ENCODE results near the gene WLS.

The WLS gene

GRCh38 chr1:68141071-68142021 is 91.0 kb downstream of the WLS start:
- Histone ChIP-seq H3F3A (ENCODE audit: insufficient read depth) (no peaks in the 10 kb centered on the region), H3K9ac (ENCODE audit: low read length) (no peak overlapping the region), H3K27ac (ENCODE audit: low read depth, low read length) (no peak overlapping the region), H3K27me3 (ENCODE audit: low read length) (no peaks in the 10 kb centered on the region), H4K20me1 (ENCODE audit: low read depth, low read length) (no peaks in the 10 kb centered on the region), H3K9me3 (ENCODE audit: insufficient read depth, low read length) (no peaks in the 10 kb centered on the region), H3K4me2 (ENCODE audit: low read depth, low read length, poor library complexity, severe bottlenecking) (no peak overlapping the region), H3K79me2 (ENCODE audit: insufficient read depth, low read length) (no peaks in the 10 kb centered on the region), H3K4me3 (ENCODE audit: insufficient read depth, low read length, poor library complexity, severe bottlenecking) (no peak overlapping the region), H3K36me3 (ENCODE audit: low read length) (no peaks in the 10 kb centered on the region), H3K9me2 (replicated peaks; ENCODE audit: insufficient read depth, low read length) (no peaks in the 10 kb centered on the region), H2AFZ (ENCODE audit: low read depth, low read length, severe bottlenecking) (no peak overlapping the region)
- TF ChIP-seq EZH2phosphoT487 (conservative IDR thresholded peaks at IDR 0.05; ENCODE audit: low read length), result no peak
- TF ChIP-seq, protein P1, sequence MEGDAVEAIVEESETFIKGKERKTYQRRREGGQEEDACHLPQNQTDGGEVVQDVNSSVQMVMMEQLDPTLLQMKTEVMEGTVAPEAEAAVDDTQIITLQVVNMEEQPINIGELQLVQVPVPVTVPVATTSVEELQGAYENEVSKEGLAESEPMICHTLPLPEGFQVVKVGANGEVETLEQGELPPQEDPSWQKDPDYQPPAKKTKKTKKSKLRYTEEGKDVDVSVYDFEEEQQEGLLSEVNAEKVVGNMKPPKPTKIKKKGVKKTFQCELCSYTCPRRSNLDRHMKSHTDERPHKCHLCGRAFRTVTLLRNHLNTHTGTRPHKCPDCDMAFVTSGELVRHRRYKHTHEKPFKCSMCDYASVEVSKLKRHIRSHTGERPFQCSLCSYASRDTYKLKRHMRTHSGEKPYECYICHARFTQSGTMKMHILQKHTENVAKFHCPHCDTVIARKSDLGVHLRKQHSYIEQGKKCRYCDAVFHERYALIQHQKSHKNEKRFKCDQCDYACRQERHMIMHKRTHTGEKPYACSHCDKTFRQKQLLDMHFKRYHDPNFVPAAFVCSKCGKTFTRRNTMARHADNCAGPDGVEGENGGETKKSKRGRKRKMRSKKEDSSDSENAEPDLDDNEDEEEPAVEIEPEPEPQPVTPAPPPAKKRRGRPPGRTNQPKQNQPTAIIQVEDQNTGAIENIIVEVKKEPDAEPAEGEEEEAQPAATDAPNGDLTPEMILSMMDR (IDR thresholded peaks at IDR 0.05; ENCODE audit: insufficient read depth, low read length, poor library complexity, severe bottlenecking), result no peak

GRCh38 chr1:68140536-68140935 is 91.8 kb downstream of the WLS start:
- no peaks in the 10 kb centered on the region for H3K27me3 ChIP-seq (ENCODE audit: low read length)
- H3K27ac ChIP-seq (ENCODE audit: low read depth, low read length), result no peak overlapping the region
- no peaks in the 10 kb centered on the region for H3K9me2 ChIP-seq (replicated peaks; ENCODE audit: insufficient read depth, low read length)
- TF ChIP-seq, protein P1 (IDR thresholded peaks at IDR 0.05; ENCODE audit: insufficient read depth, low read length, poor library complexity, severe bottlenecking), result no peak
- TF ChIP-seq EZH2phosphoT487 (conservative IDR thresholded peaks at IDR 0.05; ENCODE audit: low read length), result no peak
- H3K9me3 ChIP-seq (ENCODE audit: insufficient read depth, low read length), result no peaks in the 10 kb centered on the region
- H3K4me3 ChIP-seq (ENCODE audit: insufficient read depth, low read length, poor library complexity, severe bottlenecking), result no peak overlapping the region
- no peak overlapping the region for H2AFZ ChIP-seq (ENCODE audit: low read depth, low read length, severe bottlenecking)
- H4K20me1 ChIP-seq (ENCODE audit: low read depth, low read length), result no peaks in the 10 kb centered on the region
- no peaks in the 10 kb centered on the region for H3K36me3 ChIP-seq (ENCODE audit: low read length)
- H3F3A ChIP-seq (ENCODE audit: insufficient read depth), result no peaks in the 10 kb centered on the region
- no peak overlapping the region for H3K4me2 ChIP-seq (ENCODE audit: low read depth, low read length, poor library complexity, severe bottlenecking)
- no peak overlapping the region for H3K9ac ChIP-seq (ENCODE audit: low read length)
- H3K79me2 ChIP-seq (ENCODE audit: insufficient read depth, low read length), result no peaks in the 10 kb centered on the region

DNA sequence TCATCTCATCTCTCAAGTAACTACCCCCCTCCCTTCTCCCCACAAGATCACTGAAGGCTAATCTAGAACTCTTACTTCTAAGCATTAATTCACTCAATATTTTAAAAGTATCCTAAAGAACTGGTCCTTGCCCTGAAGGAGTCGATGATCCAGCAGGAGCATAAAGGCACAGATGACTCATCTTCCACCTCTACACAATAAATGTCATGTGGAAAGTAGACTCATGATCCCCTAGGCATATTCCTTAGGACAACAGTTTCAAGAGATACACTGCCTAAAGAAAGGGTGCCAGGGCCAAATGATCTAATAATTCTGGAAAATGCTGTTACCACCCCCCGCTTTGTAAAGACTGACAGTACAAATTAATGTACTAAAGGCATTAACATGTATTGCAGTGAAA is 96.1 kb downstream of the WLS start:
- Histone ChIP-seq H3K27ac (ENCODE audit: low read depth, low read length) (no peak overlapping the region), H3K4me3 (ENCODE audit: insufficient read depth, low read length, poor library complexity, severe bottlenecking) (no peak overlapping the region), H3K9me2 (replicated peaks; ENCODE audit: insufficient read depth, low read length) (no peaks in the 10 kb centered on the region), H3K79me2 (ENCODE audit: insufficient read depth, low read length) (no peaks in the 10 kb centered on the region), H3K4me2 (ENCODE audit: low read depth, low read length, poor library complexity, severe bottlenecking) (no peak overlapping the region), H4K20me1 (ENCODE audit: low read depth, low read length) (no peaks in the 10 kb centered on the region), H3K36me3 (ENCODE audit: low read length) (no peaks in the 10 kb centered on the region), H3K9me3 (ENCODE audit: insufficient read depth, low read length) (no peaks in the 10 kb centered on the region), H2AFZ (ENCODE audit: low read depth, low read length, severe bottlenecking) (no peak overlapping the region), H3K9ac (ENCODE audit: low read length) (no peak overlapping the region), H3K27me3 (ENCODE audit: low read length) (no peaks in the 10 kb centered on the region), H3F3A (ENCODE audit: insufficient read depth) (no peaks in the 10 kb centered on the region)
- TF ChIP-seq, protein P1 (IDR thresholded peaks at IDR 0.05; ENCODE audit: insufficient read depth, low read length, poor library complexity, severe bottlenecking), result no peak
- no peak for TF ChIP-seq EZH2phosphoT487 (conservative IDR thresholded peaks at IDR 0.05; ENCODE audit: low read length)

Measured in SU-DHL-6 (cell line).